GM18508 (cell line): Measurements from ENCODE around the gene INSR.

Experiments
- ATAC-seq: cut with Tn5 transposase; IDR thresholded peaks from one replicate; pipeline ENCODE4 v1.9.1; 2021; ENCODE audit warnings: moderate number of reproducible peaks; ENCODE audit not compliant: insufficient read depth, unreplicated experiment

Gene INSR

GRCh38 chr19:7197760-7198696 lies 96.2 kb downstream of the INSR start:
- ATAC-seq: no peak

- no peak for ATAC-seq
Observed at GRCh38 chr19:7197119-7197759, 97.0 kb downstream of the INSR start.

DNA sequence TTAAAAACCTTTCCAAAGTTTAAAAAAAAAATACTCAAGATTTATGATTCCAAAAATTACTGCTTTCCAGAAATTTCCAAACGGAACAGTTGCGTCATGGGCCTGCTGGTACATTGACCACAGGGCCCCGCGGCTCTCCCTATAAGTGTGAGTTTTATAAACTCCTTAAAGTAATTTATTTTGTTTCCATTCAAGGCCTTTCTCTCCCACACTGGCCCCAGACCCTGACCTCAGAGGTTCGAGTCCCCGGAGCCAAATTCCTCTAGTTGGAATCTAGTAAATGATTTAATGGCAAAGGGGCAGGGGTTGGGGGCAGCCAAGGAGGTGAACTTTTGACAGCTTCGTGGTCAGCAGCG lies 97.5 kb downstream of the INSR start:
- no peak for ATAC-seq

GRCh38 chr19:7195046-7195445 lies 99.2 kb downstream of the INSR start:
- no peak for ATAC-seq

DNA sequence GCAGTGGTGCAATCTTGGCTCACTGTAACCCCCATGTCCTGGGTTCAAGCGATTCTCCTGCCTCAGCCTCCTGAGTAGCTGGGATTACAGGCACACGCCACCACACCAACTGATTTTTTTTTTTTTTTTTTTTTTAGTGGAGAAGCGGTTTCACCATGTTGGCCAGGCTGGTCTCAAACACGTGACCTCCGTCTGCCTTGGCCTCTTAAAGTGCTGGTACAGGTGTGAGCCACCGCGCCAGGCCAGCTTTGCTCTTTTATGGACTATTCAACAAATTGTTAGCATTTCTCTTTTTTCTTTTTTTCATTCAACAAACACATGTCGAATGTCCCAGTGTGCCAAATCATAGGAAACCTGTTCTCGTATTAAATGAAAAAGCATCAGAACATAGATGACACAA lies 99.6 kb downstream of the INSR start:
- ATAC-seq: no peak

DNA sequence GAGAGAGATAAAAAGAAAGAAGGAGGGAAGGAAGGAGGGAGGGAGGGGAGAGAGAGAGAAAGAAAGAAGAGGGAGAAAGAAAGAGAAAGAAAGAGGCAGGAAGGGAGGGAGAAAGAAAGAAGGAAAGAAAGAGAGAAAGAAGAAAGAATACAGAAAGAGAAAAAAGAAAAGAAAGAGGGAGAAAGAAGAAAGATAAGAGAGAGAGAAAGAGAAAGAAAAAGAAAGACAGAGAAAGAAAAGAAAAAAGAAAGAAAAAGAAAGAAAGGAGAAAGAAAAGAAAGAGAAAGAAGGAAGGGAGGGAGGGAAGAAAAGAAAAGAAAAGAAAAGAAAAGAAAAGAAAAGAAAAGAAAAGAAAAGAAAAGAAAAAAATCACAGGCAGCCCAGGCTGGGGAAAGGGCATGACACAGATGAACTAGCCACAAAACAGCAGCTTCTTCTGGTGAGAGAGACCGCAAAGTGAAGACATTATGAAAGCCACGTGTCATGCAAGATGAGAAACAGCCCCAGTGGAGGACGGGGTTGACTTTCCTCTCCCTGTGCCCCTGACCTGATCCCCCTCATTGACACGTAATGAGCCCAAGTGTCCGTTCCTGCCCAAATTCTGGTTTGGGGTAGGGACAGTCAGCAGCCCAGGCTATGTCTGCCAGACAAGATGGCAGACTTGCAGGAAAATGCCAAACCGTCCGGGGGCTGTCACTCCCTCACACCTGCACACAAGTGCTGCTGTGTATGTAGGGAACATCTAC lies 102.1 kb downstream of the INSR start:
- ATAC-seq: no peak

DNA sequence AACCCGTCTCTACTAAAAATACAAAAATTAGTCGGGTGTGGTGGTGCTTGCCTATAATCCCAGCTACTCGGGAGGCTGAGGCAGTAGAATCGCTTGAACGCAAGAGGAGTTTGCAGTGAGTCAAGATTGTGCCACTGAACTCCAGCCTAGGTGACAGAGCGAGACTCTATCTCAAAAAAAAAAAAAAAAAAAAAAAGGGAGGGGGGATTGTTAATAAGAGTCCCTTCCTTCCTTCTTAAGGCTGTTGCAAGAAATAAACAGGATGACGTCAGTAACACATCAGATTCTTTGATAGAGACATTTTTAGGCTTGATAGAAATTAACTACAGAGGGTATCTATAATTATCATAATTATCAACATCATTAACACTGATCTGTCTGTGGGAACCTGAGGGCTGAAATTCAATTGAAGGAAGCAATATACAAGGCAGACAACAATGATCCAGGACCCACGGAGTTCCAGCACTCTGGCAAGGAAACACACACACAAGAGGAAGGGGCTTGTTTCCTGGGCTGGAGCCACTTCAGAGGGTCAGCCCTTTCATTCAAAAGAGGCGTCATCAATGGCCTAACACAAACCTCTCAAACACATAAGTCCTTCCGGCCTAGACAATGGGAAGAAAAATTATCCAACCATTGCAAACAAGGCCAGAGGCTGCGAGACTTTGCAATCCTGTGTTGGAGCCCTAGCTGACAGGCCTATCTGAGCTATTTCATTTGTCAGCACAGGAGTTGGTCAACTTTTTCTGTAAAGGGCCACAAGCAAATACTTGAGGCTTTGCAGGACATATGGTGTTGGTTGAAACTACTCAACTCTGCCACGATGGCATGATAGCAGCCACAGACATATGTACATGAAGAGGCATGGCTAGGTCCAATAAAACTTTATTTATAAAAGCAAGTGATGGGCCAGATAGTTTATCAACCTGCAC lies 105.2 kb downstream of the INSR start:
- no peak for ATAC-seq

DNA sequence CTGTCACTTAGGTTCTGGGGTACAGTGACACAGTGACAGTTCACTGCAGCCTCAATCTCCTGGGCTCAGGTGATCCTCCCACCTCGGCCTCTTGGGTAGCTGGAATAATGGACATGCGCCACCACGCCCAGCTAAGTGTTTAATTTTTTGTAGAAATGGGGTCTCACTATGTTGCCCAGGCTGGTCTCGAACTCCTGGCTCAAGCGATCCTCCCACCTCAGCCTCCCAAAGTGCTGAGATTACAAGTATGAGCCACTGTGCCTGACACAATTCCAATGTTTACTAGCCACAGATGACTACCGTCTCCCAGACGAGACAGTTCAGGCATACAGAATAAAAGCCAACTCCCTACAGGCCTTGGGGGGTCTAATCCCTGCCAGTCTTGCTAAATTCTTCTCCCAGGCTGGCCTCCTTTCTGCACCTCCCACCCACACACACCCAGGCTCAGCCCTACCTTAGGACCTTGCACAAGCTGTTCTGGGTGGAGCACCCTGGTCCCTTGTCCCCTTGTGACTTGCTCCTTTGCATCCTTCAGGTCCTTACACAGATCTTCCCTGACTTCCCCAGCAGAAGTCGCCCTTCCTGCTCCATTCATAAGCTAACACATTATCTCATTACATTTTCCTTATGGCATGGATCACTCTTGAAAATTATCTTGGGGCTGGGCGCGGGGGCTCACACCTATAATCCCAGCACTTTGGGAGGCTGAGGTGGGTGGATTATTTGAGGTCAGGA lies 106.4 kb downstream of the INSR start:
- ATAC-seq: no peak

DNA sequence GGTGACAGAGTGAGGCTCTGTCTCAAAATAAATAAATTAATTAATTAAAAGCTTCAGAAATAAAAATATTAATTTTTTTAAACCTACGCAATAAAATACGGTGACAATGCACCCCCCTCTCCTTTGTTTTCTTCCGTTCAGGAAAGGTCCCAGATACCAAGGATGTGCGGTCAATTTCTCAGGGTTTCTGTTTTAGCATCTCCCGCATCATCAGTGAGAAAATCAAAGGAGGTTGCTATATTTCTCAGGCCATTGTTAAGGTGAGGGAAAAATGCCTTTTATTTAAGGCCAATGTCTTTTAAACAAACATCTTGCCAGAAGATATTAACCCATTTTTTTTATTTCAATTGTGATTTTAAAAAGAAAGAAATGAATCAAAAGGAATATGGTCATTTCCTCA lies 111.7 kb downstream of the INSR start:
- no peak for ATAC-seq

DNA sequence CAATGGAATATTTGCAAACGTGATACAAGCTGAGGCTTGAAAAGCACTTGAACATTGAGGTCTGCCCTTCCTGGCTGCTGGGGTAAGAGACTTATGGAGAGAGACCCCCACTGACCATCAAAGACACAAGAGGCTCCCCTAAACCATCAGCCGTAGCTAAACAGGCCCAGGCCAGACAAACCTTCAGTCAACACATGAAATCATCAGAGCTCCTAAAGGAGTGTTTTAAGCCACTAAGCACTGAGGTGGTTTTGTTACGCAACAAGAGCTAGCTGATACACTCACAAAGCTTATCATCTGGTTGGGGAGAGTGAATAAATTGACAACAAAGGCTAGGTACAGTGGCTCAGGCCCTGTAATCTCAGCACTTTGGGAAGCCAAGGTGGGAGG lies 114.3 kb downstream of the INSR start:
- no peak for ATAC-seq

DNA sequence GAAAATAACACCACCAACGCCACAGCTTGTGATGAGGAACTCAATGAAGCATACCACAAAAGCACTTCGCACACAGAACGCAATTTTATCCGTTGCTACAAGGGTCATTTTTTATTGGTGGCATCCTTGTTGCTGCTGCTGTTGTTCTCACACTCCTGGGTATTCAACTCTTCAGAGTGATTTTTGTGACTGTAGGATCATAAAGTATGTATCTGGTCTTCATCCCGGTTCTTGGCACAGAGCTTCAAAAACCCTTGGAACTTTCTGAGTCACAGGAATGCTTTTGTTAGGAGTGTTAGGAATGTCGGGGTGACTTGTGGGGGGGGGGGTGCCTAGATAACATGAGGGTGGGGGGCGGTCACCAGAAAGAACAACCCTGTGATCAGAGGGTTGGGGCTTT lies 116.3 kb downstream of the INSR start:
- ATAC-seq: no peak

- no peak for ATAC-seq
Observed at GRCh38 chr19:7176792-7177191, 117.4 kb downstream of the INSR start.

GRCh38 chr19:7172794-7173193 lies 121.4 kb downstream of the INSR start:
- no peak for ATAC-seq

GRCh38 chr19:7170983-7171382 lies 123.2 kb downstream of the INSR start:
- ATAC-seq: no peak

- no peak for ATAC-seq
Observed at GRCh38 chr19:7168941-7169340, 125.3 kb downstream of the INSR start.

GRCh38 chr19:7161292-7161691 lies 132.9 kb downstream of the INSR start:
- ATAC-seq: no peak

DNA sequence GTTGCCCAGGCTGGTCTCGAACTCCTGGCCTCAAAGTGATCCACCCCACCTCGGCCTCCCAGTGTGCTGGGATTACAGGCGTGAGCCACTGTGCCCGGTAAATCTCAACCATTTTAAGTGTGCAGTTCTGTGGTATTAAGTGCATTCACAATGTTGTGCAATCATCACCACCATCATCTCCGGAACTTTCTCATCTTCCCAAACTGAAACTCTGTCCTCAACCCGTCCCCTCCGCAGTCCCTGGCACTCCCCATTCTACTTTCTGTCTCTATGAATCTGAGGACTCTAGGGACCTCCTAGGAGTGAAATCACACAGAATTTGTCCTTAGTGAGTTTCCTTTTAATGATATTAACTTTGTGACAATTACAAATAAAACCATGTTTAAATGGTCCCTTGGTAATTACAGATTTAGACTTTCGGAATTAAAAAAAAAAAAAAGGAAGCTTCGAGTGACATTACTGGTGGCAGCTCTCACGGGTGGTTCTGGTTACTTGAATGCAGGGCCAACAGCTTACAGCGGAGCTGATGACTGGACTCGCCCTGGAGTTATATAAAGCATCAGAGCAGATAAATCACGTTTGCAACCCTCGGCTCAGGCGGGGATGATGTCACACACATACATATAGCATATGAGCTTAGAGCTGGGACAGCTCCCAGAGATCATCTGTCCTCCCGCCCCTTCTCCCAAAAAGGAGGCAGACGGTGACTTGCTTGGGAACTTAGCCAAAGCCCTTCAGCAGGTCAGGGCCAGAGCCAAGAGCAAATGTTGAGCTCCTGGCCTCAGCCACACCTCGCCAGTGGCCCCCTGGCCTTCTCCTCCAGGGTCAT lies 134.9 kb downstream of the INSR start:
- ATAC-seq: no peak

GRCh38 chr19:7153022-7153421 lies 141.2 kb downstream of the INSR start:
- no peak for ATAC-seq

- no peak for ATAC-seq
Observed at GRCh38 chr19:7152568-7152967, 141.6 kb downstream of the INSR start.
